HG03139 (cell line): ENCODE data around the gene NEK6.

Experiments used
- ATAC-seq: cut with Tn5 transposase; IDR thresholded peaks from one replicate; pipeline ENCODE4 v1.9.1; 2021; ENCODE audit not compliant: unreplicated experiment

The NEK6 gene

DNA sequence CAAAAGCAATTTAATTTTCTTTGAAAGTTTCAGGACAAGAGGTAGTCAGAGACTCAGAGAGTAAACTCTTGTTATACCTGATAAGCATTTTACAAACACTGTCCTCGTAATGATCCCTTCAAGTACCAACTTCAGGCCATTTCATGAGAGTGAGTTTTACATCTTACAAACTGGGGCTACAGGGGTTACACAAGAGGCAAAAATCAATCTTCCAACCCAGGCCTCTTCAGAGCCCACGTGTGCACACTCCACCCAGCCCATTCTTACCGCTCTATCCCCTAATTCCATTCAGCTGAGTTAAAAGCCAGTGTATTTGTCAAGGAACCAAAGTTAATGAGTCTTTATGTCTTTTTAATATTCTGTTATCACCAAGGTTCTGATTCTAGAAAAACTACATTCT lies 110.9 kb downstream of the NEK6 start:
- ATAC-seq: no peak

DNA sequence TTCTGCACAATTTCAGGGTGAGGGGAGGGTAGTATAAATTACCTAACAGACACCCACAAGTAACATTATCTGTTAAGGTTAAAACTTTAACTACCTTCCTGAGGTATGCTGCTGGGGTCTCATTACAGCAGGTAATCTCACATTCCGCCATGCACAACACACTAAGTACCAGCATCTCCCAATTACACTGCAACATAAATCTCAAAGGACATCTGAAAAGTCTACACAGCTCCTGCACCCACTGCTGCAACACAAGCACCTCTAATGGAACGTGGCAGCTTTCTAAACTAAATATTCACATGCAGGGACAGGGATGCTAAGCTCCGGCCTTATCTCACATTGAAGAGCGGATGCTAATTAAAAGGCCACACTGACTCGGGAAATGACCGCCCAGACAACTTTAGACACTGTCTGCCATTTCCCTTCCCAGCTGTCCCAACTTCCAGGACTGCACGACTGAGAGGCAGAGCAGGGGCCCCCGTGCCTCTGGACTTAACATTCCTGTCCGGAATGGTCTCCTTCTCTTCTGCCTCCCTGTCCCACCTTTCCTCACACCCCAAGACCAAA lies 111.6 kb downstream of the NEK6 start:
- no peak for ATAC-seq

DNA sequence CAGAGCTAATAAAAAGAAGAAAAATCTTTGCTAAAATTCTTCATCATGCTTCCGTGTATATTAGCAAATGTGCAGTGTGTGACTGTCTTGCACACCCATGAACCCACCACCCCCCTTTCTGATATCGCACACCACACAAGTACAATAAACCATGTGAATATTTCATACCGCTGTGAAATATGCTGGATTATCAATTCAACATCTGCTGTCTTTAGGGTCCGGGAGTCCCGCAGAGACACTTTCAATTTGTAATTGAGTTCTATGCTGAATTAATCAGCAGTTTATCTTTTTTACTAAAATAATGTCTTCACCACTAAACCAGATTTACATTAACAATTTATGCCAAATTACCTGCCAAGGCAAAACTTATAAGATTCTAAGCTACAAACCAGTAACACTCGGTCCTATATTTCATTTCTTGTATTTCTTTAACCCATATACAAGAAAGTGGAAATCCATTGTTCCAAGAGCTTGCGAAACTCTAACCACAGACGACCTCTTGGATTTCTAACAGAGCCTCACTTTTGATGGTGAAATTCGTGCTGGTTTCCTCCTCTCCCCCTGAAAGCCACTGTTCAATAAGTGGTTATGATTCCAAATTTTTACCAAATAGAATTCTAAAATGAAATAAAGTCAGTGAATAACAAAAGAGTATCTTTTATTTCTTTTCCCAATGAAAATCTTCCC lies 113.3 kb downstream of the NEK6 start:
- ATAC-seq: no peak

DNA sequence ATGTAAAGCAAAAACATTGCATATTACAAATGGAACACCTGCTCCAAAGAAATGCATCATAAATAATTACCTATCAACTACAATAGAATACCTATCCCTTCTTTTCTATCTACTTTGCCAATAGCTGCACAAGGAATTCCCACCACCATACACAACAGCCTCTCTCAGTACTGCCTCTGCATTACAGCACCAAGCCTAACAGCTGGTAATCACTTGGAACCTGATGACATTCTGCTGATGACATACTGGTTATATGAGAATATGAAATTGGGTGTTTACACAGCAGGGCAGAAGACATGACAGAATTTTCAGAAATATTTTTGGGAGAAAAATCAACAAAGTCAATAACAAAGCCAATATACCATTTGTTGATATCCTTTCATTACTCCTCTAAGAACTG lies 114.3 kb downstream of the NEK6 start:
- no peak for ATAC-seq

DNA sequence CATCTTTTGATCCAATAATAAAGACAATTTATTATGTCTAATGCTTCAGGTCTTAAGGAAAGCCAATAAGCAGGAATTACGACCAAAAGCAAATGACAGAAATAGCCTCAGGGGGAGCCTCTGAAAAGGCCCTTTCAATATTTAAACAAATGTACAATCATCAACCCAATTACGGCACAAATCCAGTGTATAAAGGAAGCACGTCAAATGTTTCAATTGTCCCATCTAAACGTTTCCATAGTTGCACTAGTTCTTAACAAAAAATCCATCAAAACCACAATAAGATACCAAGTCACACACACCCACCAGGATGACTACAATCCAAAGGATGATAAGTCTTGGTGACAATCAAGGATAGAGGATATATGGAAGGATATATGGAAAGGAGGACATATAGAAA lies 115.6 kb downstream of the NEK6 start:
- ATAC-seq: no peak

DNA sequence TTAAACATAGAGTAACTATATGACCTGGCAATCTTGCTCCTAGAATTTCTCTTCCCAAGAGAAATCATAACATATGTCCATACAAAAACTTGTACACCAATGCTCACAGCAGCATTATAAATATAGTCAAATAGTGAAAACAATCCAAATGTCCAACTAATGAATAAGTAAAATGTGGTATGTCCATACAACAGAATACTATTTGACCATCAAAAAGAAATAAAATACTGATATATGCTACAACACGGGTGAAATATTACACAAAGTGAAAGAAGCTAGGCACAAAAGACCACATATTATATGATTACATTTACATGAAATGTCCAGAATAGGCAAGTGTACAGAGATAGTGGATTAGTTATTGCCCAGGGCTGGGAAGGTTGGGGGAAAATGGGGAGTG lies 116.1 kb downstream of the NEK6 start:
- no peak for ATAC-seq

DNA sequence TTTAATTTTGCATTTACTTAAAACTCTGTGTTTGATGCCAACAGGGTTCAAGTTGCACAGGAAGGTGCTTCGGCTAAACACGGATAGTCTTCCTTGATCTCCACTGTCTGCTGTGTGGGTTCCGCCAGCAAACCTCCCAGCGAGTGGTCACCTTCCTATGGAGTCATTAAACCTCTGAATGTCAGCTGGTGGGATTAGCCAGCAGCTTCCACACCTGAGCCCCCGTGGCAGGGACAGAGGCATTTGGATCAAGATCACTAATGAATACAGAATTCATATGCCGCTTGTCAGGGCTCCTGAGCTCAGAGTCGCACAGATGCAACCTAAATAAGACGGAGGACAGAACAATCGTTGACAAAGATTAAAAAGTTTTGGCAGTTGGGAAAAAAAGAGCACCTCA lies 118.0 kb downstream of the NEK6 start:
- no peak for ATAC-seq

DNA sequence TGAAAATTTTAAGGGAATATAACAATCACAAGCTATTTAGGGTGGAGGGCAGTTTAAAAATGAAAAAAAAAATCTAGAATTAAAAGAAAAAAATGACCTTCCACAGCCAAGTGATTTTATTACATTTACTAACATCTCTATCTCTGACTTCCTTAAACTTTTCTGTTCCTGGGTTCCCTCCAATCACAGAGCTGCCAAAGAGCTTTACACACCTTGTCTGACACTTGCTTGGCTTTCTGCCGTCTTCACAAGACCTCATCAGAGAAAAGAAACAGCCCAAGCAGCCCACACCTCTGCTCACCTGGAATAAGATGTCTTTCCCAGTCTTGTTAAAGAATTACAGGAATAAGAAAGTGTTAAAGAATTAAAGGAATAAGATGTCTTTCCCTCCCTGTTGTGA lies 118.6 kb downstream of the NEK6 start:
- no peak for ATAC-seq

DNA sequence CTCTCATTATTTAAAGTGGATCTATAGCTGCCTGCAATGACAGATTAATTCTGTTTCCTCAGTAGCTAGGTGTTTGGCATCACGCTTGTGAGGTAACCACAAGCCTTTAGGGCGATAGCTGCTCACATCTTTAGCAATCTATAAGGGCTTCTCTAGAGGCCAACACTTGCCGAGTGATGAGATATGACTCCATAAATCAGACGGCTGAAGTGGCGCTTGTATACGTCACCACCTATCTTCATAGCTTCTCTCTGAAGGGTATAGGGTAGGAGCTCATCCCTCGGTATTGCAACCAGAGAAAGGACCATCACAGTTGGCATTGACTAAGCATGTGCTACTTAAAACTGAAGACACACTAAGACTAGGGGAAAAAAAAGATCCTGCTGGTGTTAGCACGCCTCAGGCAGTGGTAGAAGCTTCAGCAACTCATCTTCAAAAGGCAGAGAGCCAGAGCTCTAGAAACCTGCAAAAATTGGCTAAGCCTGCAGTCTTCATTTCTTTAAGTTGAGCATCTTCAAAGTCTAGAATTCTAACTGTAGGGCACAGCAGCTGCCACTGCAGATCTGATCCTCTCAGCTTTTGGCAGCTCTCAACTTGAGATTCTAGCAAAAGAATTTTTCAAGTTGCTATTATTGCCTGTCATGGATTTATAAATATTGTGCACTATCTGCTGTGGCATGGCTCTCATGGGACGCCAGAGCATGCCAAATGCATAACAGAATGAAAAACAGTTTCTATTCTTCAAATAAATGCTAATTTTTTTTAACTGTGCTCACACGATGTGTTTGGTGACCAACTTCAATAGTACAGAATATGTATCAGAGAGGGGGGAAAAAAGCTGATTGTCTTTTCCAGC lies 120.0 kb downstream of the NEK6 start:
- no peak for ATAC-seq

DNA sequence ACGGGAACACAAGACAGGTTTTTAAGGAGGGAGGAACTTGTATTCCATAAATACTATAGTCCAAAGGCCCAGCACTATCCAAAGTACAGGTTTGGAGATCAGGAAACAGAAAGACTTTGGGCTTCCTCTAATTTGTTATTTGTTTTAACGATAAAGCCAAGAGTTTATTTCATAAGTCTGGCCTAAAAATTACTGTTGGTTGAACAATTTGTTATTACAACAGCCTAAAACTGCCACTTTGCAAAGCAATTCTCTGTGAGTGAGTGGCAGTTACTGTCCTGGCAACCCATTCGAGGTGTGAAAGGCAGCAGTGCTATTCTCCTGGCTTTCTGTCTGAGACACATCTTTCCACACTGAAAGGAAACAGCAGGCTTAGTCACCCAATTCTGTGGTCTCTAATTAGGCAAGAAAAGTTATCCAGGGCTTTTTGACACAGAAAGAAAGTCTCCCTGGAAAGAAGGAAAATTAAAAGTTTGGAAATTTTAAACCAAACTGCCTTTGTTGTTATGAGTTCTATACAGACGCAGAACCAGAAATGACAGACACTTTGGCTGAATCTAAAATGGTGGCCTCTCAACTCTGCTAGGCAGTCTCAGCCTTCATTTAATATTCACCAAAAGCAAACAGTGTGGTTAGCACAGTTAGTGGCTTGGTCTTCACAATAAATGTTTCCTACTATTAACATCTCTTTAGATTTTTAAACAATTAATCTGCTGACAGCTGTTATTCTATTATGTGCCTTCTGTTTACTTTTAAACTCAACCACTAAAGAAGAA lies 123.6 kb downstream of the NEK6 start:
- no peak for ATAC-seq

DNA sequence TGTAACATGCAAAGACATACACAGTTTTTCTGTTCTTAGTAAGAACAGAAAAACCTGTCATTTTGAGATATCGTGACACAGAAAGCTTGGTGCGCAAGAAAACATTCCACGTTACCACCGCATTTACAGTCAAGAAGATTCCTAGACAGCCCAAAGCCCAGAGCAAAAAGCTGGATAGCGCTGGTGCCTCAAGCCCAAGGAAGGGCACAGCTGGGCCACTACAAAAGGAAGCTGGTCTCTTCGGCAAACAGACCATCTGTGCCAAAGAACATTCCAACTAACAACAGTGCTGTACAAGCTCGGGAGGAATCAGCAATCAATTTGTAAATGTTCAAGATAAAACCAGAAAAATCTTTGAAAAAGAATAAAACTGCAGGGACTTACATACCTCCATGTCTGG lies 126.5 kb downstream of the NEK6 start:
- ATAC-seq: no peak

DNA sequence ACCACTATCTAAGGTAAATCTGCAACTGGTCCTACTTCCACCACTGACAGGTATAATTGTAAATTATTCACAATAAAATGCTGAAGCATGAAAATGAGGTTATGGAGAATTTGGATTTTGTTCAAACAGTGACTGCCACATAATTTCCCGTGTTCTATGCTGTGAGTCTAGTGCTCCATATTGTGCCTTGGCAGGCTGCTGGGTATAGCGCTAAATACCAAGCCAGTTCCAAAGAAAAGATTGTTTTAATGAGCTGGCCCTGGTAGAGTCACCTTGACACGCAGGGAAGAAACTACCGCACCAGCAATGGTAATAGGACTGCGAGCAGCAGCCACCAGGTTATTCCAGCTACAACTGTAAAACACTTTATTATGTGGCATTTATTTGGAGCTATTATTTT lies 127.1 kb downstream of the NEK6 start:
- ATAC-seq: no peak

DNA sequence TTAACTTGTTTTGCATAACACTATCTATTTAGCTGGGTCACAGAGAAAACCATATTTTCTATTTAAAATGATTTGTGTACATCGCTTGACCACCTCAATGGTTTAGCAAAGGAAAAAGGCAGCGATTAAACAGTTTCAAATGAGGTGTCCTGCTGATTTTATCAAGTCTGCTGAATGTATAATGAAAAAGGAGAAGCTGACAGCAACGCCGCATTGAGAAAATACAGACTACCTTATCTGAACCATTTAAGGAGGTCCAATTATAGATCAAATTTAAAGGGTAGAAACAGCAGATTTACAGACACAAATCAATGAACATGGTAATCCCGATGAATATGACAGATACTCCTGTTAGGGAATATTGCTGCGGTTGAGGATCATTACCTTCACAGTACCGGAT lies 127.9 kb downstream of the NEK6 start:
- no peak for ATAC-seq

DNA sequence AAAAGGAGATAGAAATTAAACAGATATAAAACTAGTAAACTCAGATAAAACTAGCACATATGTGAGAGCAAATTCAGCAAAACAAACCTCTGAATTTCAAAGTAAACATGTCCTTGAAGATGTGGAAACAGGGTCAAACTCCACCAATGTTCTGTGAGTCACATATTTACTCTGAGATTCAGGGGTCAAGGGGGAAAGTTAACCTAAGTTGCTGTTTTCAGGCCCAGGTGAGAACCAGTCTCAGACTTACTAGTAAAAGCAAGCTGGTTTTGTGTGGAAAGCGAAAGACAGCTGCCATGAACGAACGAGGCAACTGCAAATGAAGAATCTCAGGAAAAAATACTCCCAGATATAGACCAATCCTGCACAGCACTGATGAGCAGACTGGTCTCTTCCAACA lies 128.5 kb downstream of the NEK6 start:
- no peak for ATAC-seq

DNA sequence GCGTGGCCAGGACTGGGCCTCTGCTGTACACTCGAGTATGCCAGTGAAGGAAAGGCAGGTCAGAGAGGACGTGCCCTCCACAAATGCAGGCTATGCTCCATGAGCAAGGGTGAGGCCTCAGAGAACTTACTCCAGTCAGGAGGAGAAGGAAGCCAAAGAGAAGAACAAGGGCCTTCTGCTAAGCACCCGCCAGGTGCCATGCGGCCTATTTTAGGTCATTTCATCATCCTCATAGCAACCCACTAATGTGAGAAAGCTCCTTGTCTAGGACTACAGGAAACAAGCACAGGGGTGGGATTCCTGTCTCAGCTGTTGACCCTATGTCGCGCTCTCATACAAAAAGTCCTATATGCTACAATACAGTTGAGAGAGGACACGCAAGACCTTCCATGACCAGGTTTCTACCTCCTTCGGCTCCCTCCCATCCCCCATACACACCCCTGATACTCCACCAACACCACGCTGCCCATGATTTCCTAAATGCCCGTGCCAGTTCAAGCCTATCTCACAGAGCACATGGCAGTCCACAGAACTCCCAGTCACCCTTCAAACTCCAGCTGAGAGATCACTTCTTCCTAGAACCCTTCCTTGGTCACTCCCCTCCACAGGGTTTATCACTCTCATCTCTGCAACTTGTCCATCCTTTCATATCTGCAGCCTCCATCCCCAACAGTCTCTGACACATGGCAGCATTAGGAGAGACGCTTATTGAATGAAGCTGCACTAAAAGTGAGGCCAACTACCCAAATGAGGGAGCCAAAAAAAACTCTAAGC lies 130.7 kb downstream of the NEK6 start:
- no peak for ATAC-seq

DNA sequence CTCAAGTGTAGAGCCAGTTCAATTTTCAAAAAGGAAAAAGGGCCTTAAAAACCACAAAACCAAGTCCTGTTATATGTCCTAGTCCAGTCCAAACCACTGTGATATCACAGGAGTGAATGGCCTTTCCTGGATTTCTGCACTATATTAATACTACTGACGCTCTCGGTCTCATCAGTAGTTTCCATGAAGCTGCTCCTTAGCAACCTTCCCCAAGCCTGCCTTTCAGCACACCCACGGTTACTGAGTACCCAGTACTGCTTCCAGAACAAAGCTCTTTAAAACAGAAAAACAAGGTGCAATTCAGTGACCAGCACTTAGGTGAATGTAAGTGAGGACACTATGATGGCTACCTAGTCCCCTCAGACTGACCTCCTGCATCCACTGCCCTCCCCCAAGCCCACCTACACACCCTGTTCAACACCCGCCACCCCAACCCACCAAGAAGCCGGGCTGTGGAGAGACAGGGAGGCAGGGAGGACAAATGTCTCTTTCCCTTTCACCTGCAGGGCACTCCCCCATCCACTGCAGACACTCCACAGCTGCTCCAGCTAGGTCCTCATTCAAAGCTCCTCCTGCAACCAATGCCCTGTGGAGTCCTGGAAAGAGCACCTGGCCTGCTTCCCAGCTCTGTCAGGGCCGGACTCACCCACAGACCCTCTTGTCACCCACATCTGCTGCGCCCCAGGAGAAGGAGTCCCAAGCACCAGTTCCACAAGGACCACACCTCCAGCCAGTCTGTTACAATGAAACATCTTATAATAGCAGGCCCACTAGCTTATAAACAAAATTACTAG lies 131.6 kb downstream of the NEK6 start:
- no peak for ATAC-seq

DNA sequence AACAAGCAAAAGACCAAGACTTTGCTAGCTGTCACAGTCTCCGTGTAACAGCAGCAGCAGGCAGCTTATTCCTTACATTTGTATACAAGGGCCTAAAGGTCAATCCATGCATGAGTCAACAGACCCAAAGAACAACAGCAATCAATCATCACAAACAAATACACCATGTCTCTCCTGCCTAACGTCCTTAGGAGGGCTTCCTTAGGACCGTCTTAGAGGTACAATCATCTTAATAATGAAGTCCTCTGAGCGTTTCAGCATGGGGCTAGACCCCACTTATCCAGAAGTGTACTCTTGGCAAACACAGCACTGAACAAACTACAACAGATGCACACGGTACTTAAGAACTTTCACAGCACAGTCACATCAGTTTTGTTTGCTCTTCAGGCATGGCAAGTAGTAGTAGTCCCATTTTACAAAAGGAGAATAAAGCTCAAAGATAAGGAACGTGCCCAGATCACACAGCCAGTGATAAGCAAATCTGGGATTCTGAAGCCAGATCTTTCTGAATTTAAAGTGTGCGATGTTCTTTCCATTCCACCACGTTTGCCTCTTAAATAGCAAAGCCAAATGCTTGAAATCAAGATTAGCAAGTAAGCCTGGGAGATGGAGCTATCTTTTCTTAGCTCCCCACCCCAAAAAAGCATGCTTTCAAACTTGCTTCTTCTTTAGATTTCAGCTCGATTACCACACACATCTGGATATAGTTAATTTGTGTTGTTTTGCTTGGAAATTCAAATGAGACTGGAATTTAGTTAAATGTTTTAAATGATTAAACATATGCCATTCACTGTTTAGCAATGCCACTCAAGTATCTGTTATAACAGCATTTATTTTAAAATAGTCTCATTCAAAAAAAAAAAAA lies 133.3 kb downstream of the NEK6 start:
- ATAC-seq: no peak

DNA sequence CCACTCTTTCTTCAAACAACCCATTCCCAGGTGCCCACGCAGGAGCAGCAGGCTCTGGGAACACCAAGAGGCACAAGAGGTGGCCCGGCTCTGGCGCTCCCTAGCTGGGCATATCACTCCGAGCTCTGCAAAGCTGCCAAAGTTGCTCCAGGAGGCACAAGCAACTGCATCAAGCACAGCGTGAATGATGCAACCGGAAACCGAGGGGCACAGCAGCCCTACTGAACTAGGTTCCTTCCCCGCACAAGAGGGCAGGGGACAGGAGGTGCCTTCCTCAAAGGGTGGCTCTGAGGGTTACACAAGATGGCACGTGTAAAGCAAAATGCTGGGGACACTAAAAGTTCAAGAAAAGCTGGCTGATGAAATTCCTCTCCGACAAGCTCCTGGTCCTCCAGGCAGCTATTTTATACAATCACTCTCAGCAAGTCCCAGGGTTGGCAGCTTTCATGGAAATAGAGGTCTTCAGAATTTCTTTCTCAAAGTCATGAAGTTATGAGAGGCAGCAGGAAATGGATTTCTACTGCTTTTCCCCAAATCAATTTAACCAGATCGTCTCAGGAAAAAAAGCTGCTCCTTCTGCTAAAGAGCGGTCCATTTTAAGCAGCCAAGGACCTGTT lies 134.6 kb downstream of the NEK6 start:
- ATAC-seq: no peak
